HEK293T (cell line): Measurements from ENCODE around the gene NEDD9.
A peak's percentile ranks its signal among the peaks of the same experiment; 100 is the strongest.

Source experiments
- CTCF ChIA-PET: fragments of 350-600 bp; formaldehyde crosslinking; extraction: SDS; loops from one replicate; lab custom pipeline; 2021; ENCODE audit warnings: antibody characterized with exemption, inconsistent platforms; lab: Yijun Ruan, JAX
- POLR2A ChIA-PET: fragments of 350-600 bp; formaldehyde crosslinking; extraction: SDS; loops from one replicate; lab custom pipeline; 2020; ENCODE audit warnings: antibody characterized with exemption, inconsistent platforms; lab: Yijun Ruan, JAX
- DNase-seq: peaks from one replicate; pipeline ENCODE4 v3.0.0; 2012; ENCODE audit warnings: mixed read lengths; ENCODE audit errors: extremely low spot score
- ARNT ChIP-seq: fragments of 450-650 bp; IDR thresholded peaks from 2 replicates; pipeline ENCODE4 v1.6.1; 2017; ENCODE audit warnings: mild to moderate bottlenecking
- BHLHE40 ChIP-seq: fragments of 450-650 bp; IDR thresholded peaks from 2 replicates; pipeline ENCODE4 v1.6.1; 2016; ENCODE audit warnings: mild to moderate bottlenecking, moderate library complexity, borderline replicate concordance
- CTBP1 ChIP-seq: fragments of 450-650 bp; IDR thresholded peaks from 2 replicates; pipeline ENCODE4 v1.6.1; 2016; ENCODE audit warnings: borderline replicate concordance
- ELF4 ChIP-seq: fragments of 450-650 bp; IDR thresholded peaks from 2 replicates; pipeline ENCODE4 v1.6.1; 2017; ENCODE audit warnings: antibody characterized with exemption
- FOXA1 ChIP-seq: fragments of 450-650 bp; IDR thresholded peaks from 2 replicates; pipeline ENCODE4 v1.6.1; 2016; ENCODE audit warnings: mild to moderate bottlenecking
- FOXK2 ChIP-seq: fragments of 450-650 bp; IDR thresholded peaks from 2 replicates; pipeline ENCODE4 v1.6.1; 2016; ENCODE audit warnings: mild to moderate bottlenecking
- FOXM1 ChIP-seq: fragments of 450-650 bp; IDR thresholded peaks from 2 replicates; pipeline ENCODE4 v1.6.1; 2017; ENCODE audit warnings: mild to moderate bottlenecking, borderline replicate concordance
- HDGF ChIP-seq: fragments of 450-650 bp; IDR thresholded peaks from 2 replicates; pipeline ENCODE4 v1.6.1; 2017; ENCODE audit warnings: antibody characterized with exemption, borderline replicate concordance
- L3MBTL2 ChIP-seq: fragments of 450-650 bp; conservative IDR thresholded peaks from 2 replicates; pipeline ENCODE4 v1.6.1; 2016; ENCODE audit warnings: mild to moderate bottlenecking
- LEF1 ChIP-seq: fragments of 450-650 bp; IDR thresholded peaks from 2 replicates; pipeline ENCODE4 v1.6.1; 2017; ENCODE audit warnings: mild to moderate bottlenecking, borderline replicate concordance
- NFRKB ChIP-seq: fragments of 450-650 bp; IDR thresholded peaks from 2 replicates; pipeline ENCODE4 v1.6.1; 2016; ENCODE audit warnings: mild to moderate bottlenecking, moderate library complexity
- SP1 ChIP-seq: fragments of 450-650 bp; IDR thresholded peaks from 2 replicates; pipeline ENCODE4 v1.6.1; 2017
- SUZ12 ChIP-seq: fragments of 450-650 bp; IDR thresholded peaks from 2 replicates; pipeline ENCODE4 v1.6.1; 2016; ENCODE audit warnings: mild to moderate bottlenecking
- TARDBP ChIP-seq: fragments of 450-650 bp; IDR thresholded peaks from 2 replicates; pipeline ENCODE4 v1.6.1; 2016
- ZNF384 ChIP-seq: fragments of 450-650 bp; IDR thresholded peaks from 2 replicates; pipeline ENCODE4 v1.6.1; 2016
- TF ChIP-seq, protein P1 (sequence below): fragments of 450-650 bp; IDR thresholded peaks from 2 replicates; pipeline ENCODE4 v1.6.1; 2016

Gene NEDD9

DNA sequence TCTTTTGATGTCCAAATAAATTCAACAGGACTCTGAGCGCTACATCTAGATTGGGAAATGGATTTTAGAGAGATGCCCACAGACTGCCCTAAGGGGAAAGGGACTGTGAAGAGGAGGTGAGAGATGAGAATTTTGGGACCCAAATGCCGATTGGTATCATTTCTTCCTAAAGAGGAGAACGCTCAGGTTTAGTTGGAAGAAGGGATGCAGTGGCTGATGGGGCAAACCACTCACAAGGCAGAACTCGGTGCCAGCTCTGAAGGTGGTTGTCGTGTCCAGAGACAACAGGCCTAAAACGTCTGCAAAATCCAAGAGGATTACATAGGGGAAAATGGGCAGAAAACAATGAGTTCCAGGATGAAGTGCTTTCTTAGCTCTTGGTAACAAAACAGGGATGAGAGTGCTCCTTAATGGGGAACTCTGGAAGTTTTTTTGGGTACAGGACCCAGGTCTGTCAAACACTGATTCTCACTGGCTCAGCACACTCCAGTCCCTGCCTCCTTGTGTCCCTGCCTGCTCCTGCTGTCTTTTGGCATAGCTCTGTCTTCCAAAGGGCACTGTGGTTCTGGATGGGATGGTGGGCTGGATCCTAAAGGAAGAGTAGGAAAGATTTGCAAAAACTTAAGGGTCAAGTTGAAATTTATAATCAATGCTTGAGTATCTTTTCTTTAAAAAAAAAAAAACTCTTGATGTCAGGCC lies 29.0 kb downstream of the NEDD9 start:
- no peak for DNase-seq
- ChIA-PET CTCF (no interaction called here), POLR2A (interaction anchor here (1.2 kb wide), 1 partner anchor 14 kb away, joined by 3 read pairs; no protein-coding TSS in a partner anchor)
- TF ChIP-seq FOXM1 (no peak), FOXK2 (no peak), LEF1 (no peak), SUZ12 (no peak), CTBP1 (no peak), NFRKB (no peak), HDGF (no peak), BHLHE40 (no peak), SP1 (no peak), ELF4 (no peak), ARNT (no peak), FOXA1 (no peak)
- TF ChIP-seq, protein P1, sequence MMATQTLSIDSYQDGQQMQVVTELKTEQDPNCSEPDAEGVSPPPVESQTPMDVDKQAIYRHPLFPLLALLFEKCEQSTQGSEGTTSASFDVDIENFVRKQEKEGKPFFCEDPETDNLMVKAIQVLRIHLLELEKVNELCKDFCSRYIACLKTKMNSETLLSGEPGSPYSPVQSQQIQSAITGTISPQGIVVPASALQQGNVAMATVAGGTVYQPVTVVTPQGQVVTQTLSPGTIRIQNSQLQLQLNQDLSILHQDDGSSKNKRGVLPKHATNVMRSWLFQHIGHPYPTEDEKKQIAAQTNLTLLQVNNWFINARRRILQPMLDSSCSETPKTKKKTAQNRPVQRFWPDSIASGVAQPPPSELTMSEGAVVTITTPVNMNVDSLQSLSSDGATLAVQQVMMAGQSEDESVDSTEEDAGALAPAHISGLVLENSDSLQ, result no peak

DNA sequence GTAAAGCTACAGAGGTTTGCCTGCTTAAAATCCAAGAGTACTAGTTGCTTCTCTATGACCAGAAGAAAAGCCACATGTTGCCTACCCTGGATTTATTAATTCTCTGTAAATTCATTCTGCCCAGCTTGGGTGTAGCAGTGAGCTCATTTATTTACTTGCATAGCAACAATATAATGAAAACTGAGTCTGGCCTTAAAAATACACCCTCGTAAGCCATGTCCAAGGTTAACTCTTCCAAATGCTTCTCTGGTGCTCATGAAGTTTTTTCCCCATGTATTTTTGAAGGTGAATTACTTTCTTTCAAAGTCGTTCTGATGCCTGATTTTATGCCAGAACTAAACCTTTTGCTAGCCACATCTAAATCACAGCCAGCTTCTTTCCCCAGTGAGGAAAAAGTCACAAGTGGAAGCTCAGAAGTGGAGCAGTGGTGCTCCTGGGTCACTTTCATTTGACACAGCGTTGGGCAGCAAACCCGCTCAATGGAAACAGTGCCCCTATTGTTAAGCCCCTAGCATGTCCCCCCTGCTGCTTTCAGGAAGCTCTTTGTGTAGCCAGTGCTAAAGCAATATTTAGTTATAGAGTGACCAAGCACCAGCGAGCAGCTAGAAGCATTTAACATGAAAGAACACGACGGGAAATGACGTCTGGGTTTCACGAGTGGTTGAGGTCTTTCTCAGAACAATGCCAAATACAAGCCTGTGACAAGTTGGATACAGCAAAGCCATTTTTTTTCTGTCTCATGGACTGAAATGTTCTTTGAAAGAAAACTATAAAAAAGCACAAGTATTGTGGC lies 29.8 kb downstream of the NEDD9 start:
- DNase-seq, result peak; percentile 12
- CTCF ChIA-PET, result interaction anchor here (0.6 to 0.9 kb wide), 2 partner anchors 19 to 48 kb away, joined by 3 read pairs; no protein-coding TSS in a partner anchor
- TF ChIP-seq FOXM1, result no peak
- TF ChIP-seq ZNF384, result no peak
- no peak for TF ChIP-seq LEF1
- no peak for TF ChIP-seq ARNT
- no peak for TF ChIP-seq NFRKB
- no peak for TF ChIP-seq FOXA1
- TF ChIP-seq HDGF, result no peak
- TF ChIP-seq, protein P1, result no peak
- TF ChIP-seq BHLHE40, result no peak
- no peak for TF ChIP-seq CTBP1
- no peak for TF ChIP-seq TARDBP
- no peak for TF ChIP-seq SUZ12
- TF ChIP-seq L3MBTL2, result no peak
- TF ChIP-seq SP1, result no peak
- no peak for TF ChIP-seq ELF4
- POLR2A ChIA-PET, result interaction anchor here (0.6 to 1.2 kb wide), 3 partner anchors 11 to 30 kb away, joined by 3 to 4 read pairs (median 3); partner anchors contain the start of gene NEDD9

- TF ChIP-seq LEF1 (no peak), ARNT (no peak), FOXK2 (no peak), HDGF (no peak), SP1 (no peak), ZNF384 (no peak), TARDBP (no peak), BHLHE40 (no peak), ELF4 (no peak), FOXM1 (no peak), L3MBTL2 (no peak), CTBP1 (no peak)
- TF ChIP-seq, protein P1, result no peak
- ChIA-PET CTCF (interaction anchor here (0.9 kb wide), 1 partner anchor 49 kb away, joined by 3 read pairs; no protein-coding TSS in a partner anchor), POLR2A (interaction anchor here (0.6 to 1.2 kb wide), 3 partner anchors 10 to 30 kb away, joined by 3 to 4 read pairs (median 3); partner anchors contain the start of gene NEDD9)
- DNase-seq, result no peak
Observed at GRCh38 chr6:11201772-11202512, 30.5 kb downstream of the NEDD9 start.

GRCh38 chr6:11201015-11201414 lies 31.5 kb downstream of the NEDD9 start:
- CTCF ChIA-PET, result interaction anchor here (0.7 kb wide), 1 partner anchor 291 kb away, joined by 3 read pairs; no protein-coding TSS in a partner anchor
- TF ChIP-seq FOXA1 (no peak), NFRKB (no peak), L3MBTL2 (no peak), SUZ12 (no peak), ZNF384 (no peak), BHLHE40 (no peak), FOXK2 (no peak), ARNT (no peak), FOXM1 (no peak), HDGF (no peak), LEF1 (no peak), CTBP1 (no peak), SP1 (no peak)
- POLR2A ChIA-PET, result no interaction called here
- DNase-seq, result no peak

GRCh38 chr6:11200356-11200755 lies 32.1 kb downstream of the NEDD9 start:
- ChIA-PET CTCF (no interaction called here), POLR2A (no interaction called here)
- TF ChIP-seq, protein P1, result no peak
- no peak for TF ChIP-seq LEF1
- no peak for TF ChIP-seq FOXK2
- TF ChIP-seq SP1, result no peak
- TF ChIP-seq L3MBTL2, result no peak
- no peak for TF ChIP-seq ARNT
- no peak for TF ChIP-seq HDGF
- no peak for TF ChIP-seq TARDBP
- no peak for TF ChIP-seq CTBP1
- DNase-seq, result no peak
